G401 (cell line): ENCODE results near the gene EPHA4. TPM values are rescaled to one million over a fixed set of nuclear protein-coding genes. Genes with fewer than 3 reads are reported as not detected.
A peak's percentile ranks its signal among the peaks of the same experiment; 100 is the strongest.

Source experiments
- DNase-seq: peaks from one replicate; pipeline ENCODE4 v3.0.0-alpha.2; 2015; ENCODE audit warnings: low spot score
- in situ Hi-C: cut with HindIII; loops from 2 replicates; pipeline ENCODE4 v1.10.0; 2016; ENCODE audit warnings: low sequenced_read_pairs, mixed read lengths
- total RNA-seq: library from RNA; depleted of rRNA; stranded (reverse); fragments of >200 nt; shearing (Covaris generic); gene quantifications from 2 replicates; pipeline ENCODE4 v1.2.3, GENCODE V29; 2014

EPHA4 gene
- total RNA-seq, 1 experiment from 2014 or later: not detected

DNA sequence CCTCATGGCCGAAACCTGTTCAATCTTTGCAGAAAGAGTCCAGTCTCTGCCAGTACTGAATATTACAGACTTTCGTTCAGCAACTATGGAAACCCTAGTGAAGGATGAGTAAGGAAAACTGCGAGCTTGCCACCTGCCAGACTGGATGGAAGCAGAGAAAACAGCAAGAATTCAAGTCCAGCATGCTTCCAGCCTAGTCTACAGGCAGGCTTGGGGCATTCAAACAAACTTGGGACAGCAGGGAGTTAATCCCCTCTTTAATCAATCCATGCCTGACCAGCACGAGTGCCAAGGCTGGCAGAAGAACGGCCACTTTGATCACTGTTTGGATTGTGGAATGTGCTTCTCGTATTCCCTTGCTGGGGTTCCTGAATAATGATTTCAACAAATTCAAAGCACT is 145.2 kb downstream of the EPHA4 start:
- DNase-seq: no peak
- in situ Hi-C loops: no loop called here

DNA sequence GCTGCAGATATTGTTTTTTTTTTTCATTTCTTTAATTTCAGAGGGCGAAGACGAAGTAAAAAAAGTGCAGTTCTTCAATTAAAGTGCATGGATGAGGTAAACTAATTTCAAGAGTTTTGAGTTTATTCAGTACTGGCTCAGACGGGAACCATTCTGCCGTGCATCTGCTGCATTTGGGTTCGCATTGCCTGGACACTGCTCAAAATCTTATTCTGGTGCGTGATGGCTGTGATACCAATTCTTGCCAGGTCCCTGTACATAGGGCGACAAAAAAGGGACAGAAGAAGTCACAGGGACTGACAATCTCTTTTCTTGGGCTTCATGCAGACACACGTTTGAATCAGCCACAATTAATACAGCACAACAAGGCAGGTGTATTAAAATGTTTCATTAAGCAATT is 146.2 kb downstream of the EPHA4 start:
- in situ Hi-C loops: no loop called here
- peak; percentile 56 for DNase-seq

DNA sequence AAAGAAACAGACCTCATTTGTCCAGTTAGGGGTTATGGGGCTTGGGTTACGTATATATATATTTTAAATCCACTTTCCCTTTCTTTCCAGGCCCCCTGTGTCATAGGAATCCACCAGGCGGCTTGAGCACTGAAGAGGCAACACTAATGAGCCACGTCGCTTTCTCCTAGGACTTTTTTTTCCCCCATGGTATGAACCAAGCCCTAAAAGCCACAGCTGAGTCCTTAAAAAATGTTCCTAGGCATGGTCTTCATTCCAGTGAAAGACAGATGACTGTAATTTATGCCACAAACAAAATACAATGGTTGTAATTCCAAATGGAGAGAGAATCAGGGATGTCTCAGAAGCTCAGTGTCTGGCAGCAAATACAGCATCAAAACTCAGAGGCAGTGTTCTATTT is 146.8 kb downstream of the EPHA4 start:
- in situ Hi-C loops: no loop called here
- DNase-seq: no peak

DNA sequence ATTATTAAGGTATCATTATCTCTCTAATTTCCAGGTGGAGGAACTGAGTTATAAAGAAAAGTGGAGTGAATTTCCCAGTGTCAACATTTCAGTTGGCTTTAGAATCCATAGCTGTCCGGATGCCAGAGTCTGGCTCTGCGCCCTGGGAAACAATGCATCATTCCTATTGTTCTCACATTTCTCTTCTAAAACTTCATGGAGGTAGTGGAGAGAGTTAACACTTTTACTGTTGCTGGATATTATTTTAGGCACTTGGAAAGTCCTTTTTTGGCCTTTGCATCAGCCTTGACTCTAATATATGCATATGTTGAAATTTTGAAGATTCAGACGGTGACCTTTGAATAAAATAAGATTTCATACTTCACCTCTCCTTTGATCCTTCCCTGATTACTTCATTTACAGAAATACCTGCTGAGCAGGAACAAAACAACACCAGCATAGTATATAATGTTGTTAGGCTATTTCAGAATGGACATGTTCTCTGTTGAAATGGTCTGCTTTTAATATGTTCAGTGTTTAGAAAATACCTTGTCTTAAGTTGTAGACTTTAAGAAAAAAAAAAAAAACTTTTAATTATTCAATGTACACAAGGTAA is 148.8 kb downstream of the EPHA4 start:
- DNase-seq: no peak
- in situ Hi-C loops: no loop called here

DNA sequence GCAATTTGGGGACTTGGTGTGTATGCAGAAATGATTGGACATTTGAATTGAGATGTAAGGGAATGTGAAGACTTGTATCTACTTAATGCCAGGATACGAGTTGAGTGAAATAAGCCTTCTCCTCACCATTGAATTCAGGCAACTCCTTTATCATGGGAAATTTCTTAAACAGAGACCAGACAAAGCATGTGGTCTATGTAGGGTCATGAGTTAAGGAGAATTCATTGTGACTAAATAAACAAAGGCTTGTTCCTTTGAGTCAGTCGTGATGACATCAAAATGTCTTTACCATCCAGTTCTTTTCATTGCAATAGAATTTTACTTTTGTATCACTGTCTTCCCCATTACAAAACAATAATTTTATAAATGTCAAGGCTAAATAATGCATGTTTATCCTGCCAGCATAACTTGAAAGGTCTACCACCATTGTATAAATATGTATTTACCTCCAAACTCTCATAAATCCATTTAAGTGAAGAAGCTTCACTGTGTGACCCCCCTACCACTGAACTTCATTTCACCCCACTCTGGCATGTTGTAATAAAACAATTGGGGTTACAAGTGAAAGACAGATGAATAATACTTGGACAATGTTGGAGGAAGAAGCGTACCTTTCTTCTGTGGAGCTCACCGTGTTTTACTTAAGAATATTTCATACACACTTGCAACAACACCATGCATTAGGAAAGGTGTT is 149.4 kb downstream of the EPHA4 start:
- in situ Hi-C loops: no loop called here
- no peak for DNase-seq

DNA sequence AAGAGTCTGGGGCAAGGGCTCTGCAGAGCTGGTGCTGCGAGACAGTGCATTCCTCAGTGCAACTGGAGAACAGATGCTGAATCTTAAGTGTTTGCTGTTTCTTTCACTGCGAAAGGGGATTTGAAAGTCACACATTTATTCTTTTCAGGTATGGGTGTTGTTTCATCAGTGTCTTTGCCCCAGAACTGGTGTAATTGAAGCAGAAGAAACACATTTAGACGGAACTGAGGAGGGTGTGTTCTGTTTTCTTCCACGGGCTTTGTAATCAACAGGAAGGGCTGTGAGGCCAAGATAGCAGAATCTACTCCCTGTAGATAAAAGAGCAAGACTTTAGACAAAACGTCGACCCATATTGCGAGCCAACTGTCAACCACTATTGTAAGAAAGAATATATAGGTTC is 151.9 kb downstream of the EPHA4 start:
- no peak for DNase-seq
- in situ Hi-C loops: no loop called here

DNA sequence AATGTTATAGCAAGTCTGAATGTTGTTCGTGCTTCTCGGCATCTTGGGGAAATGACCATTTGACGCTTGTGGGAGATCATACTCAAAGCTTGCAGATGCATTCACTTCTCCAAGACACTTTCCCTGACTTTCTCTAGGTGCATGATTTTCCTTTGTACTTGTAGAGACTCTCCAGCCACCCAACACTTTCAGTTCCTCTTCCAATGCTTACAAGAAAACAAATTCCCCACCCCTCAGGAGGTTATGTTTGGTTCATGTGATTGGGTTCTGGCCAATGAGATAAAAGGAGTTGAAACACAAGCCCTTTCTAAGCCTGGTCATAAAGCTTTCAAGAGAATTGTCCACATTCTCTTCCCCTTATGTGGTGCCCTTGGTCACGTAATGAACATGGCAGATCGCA is 156.3 kb downstream of the EPHA4 start:
- DNase-seq: no peak
- in situ Hi-C loops: no loop called here

DNA sequence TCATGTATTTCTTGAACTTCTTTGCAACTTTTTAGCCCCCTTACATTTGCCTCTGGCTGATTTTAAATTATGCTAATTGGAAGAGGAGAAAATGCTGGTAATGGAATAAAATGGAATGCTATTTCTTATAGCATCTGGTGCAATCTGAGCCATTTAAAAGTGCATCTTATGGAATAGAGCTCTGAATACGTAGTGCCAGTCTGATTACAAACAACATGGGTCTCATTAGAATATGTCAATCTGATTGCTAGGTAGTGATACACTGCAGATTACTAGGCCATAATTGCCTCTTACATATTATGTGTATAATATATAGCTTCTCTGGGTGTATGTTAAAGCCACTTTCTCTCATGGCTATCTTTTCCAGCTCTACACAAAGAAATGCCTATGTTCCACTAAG is 159.1 kb downstream of the EPHA4 start:
- no peak for DNase-seq
- in situ Hi-C loops: no loop called here

DNA sequence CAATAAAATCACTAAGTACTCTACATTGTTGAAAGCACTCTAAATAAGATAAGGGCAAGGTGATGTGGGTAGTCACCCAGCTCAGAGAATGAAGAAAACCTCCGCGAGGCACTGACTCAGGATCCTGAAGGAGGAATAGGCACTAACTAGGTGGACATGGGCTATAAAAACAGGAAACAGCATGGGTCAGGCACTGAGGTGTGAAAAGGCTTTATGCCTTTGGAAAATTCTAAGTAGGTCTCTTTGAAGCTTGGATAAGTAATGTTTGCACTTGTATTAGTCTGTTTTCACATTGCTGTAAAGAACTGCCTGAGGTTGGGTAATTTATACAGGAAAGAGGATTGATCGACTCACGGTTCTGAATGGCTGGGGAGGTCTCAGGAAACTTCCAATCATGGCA is 161.6 kb downstream of the EPHA4 start:
- in situ Hi-C loops: no loop called here
- no peak for DNase-seq

DNA sequence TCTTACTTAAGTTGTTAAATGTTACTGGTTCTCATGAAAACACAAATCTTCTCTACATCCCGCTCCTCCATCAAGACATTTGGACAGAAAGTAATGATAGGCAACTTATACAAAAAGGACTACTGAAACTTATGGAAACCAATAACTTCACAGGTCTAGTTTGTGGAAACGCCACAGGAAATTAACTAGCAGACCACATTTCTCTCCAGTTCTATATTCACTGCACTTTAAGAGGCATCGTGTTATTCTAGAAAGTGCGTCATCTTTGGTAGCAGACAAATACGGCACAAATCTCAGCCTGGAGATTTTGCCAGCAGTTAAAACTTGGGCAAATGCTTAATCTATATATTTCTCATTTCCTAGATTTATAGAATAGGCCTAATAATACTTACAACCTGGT is 164.3 kb downstream of the EPHA4 start:
- DNase-seq: no peak
- in situ Hi-C loops: no loop called here

DNA sequence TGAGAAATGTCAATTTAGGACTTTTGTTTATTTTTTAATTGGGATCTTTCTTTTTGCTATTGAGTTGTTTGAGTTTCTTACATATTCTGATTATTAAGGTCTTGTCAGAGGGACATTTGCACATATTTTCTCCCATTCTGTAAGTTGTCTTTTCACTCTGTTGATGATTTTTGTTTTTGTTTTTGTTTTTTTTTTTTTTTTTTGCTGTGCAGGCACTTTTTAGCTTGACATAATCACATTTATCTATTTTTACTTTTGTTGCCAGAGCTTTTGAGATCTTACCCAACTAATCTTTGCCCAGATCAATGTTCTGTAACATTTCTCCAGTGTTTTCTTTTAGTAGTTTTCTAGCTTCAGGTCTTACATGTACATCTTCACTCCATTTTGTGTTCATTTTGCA is 166.6 kb downstream of the EPHA4 start:
- no peak for DNase-seq
- in situ Hi-C loops: no loop called here

DNA sequence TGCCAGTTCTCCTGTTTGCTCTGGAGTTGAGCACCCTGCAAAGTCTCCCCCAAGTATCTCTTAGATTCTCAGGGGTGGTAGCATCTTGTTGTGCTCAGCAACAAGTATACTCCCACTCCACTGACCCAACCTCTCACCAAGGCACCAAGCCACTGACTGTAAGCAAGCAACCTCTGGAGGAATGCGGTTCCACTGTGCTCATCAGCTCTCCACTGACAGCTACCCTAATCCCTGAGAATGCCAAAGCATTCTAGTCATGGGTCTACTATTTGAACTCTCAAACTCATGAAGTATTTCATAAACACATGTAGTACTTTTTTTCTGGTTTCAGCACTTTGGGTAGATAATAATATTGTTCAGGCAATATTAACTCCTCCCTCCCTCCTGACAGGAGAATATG is 170.0 kb downstream of the EPHA4 start:
- in situ Hi-C loops: no loop called here
- DNase-seq: no peak

DNA sequence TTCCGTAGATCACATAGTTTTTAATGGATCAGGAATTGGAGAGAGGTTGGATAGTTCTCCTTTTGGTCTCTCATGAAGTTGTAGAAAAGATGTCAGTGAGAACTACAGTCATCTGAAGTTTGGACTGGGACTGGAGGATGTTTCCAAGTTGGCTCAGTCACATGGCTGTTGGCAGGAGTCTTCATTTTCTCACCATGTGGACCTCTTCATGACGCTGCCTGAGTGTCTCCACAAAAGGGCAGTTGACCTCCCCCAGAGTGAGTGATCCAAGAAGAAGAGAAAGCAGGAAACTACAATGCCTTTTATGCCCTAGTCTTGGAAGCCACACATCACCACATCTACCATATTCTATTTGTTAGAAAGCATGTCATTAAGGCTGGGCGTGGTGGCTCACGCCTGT is 171.7 kb downstream of the EPHA4 start:
- no peak for DNase-seq
- in situ Hi-C loops: no loop called here

DNA sequence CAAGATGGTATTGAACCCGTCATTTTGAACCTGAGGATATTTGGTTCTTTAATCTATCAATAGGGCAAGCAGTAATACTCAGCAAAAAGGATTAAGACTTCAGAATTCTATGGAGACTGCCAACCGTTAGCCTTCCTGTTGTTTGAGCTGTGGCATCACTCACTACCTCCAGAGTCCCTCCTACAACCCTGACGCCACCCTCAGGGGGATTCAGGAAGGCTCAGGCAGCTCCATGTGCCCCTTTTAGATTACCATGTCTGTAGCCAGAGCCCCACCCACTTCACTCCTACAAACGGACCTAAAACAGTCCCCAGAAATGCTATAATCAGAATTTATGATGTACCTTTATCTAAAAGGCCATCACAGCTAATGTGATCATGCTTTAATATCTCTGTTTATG is 172.9 kb downstream of the EPHA4 start:
- no peak for DNase-seq
- in situ Hi-C loops: no loop called here

DNA sequence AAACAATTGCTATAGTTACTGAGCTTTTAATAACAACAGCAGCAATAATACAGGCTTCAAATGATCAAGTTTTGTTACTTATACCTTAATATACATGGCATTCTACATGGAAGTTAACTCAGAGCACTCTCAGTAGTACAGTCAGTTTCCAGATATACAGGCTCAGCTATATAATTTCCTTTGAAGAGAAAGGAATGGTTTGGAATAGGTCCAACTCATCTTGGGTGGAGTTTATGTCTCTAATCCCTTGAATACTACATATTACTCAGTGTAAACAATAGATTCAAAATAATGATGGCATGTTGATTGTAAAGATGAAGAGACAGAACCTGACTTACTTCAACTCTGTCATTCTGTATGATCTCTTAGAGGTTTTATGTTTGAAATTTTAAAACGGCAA is 174.9 kb downstream of the EPHA4 start:
- in situ Hi-C loops: no loop called here
- DNase-seq: no peak

DNA sequence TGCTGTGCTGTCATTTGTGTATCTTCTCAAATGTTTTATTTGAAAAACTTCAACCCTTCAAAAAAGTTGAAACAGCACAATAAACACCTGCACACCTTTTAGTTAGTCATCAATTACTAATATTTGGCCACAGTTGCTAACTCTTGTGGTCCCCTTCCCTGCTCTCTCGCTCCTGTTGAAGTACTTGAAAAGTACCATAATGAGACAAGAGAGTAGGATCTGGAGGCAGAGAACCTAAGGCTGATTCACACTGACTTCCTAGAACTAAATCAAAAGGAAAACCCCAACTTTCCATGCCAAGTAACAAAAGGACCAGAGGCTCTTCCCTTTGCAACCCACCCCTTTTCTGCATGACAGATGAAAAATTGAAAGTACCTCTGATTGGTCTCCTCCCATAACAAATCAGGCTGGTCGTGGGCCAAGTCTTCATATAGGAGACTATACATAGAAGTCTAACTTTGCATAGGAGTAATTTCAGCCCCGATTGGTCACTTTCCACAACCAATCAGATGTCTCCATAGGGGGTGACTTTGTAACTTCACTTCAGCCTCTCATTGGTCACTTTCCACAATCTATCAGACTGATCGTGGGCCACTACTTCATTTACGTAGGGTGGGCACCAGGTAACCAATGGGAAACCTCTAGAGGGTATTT is 179.7 kb downstream of the EPHA4 start:
- in situ Hi-C loops: no loop called here

DNA sequence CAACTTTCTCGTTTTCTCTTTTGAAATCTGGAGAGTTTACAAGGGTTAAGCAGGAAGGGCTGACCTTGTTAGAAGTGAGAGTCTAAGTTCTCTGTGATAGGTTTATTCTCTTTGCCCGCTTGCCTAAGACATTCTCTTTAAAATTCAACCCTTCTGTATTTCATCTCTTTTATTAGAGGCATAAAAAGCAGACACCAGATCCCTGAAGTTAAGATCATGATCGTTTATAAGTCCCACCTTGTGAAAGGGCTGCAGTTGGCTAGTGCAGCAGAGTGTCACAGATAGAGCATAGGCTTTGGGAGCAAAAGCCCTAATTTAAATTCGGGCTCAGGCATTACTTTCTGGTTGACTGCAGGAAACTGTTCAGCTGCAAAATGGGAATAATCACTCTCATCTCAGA is 181.2 kb downstream of the EPHA4 start:
- in situ Hi-C loops: no loop called here

More for the DNA sequence above, 179.7 kb downstream of the EPHA4 start:
- DNase-seq: no peak

DNA sequence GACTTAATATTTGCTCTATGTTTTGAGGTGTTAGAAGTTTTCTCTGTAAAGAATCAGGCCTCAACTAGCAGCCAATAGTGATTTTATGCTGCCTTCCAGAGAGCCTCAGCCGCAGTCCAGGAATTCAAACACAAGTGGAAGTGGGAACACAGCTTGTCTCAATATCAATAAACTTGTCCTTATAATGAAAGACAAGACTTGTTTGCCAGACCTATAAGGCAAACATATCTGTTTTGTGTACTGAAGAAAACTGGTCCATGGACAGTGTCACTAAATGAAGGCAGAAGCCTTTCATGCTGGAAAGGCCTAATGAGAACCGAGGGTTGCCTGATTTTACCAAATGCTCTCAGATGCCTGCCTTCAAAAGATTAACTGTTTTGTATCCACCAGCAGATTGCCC is 182.2 kb downstream of the EPHA4 start:
- in situ Hi-C loops: no loop called here
- DNase-seq: no peak

More for the DNA sequence above, 181.2 kb downstream of the EPHA4 start:
- DNase-seq: no peak

DNA sequence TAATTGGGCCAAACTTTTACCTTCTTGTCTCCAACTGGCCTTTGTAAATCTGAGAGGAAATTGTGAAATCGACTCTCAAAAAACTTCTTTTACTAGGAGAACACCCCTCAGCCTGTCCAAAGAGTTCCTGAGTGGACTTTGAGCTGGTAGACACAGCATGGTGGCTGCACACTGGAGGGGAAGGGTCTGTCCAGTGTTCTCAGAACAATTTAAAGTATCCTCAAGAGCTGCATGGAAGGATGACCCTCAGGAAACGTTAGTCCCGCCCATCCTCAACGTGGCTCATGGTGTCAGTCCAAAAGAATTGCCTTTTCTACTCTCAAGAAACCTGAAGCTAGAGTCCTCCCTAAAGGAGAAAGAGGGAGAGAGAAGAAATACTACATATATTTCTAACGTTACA is 182.7 kb downstream of the EPHA4 start:
- DNase-seq: no peak

DNA sequence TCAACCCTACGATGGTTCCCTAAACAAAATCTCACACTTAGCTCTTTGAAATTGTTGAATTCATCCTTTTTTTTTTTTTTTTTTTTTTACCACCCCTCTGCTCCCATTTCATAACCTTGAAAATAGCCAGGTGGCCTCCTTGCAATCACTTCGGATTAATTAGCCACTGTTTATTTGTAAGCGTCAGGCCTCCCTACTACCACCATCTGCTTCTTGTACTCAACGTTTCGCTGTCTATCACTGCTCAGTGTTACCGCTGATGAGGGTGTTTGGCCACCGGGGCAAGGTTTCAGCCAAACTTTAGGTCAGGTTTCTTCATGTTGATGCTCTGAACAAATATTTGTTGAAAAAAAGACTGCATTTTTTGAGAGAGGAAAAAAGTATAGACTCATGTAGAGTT is 183.2 kb downstream of the EPHA4 start:
- in situ Hi-C loops: no loop called here
- peak; percentile 67 for DNase-seq

More for the DNA sequence above, 182.7 kb downstream of the EPHA4 start:
- in situ Hi-C loops: no loop called here

DNA sequence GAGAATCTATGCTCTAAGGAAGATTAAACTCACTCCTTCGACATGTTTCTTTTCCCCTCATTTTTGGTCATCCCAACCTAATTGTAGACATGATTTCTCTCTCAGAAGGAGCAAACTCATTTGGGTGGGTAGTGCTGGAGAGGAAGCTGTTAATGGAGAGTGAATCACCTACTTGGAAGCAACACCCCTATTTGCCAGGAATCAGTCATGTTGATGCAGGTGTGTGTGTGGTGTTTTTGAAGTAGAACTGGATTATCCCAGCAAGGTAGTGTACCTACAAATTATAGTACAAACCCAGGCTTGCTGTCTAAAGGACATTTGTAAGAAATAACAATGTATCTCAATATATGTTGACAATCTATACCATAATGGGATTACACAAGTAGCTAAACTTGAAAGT is 186.4 kb downstream of the EPHA4 start:
- in situ Hi-C loops: no loop called here
- no peak for DNase-seq
